K562 (cell line): ENCODE data around the gene ZFAND6. TPM values are rescaled to one million over a fixed set of nuclear protein-coding genes. Genes with fewer than 3 reads are reported as not detected.

Experiments
- ATAC-seq: fragments of 200-7000 bp; cut with Tn5 transposase; 3 replicates; pipeline ENCODE4 v1.9.1; 2020; ENCODE audit warnings: moderate library complexity
- BruUV-seq: library from RNA; stranded (reverse); fragments of 400-500 nt; replicated peaks from 2 replicates; lab custom pipeline; 2021; lab: Mats Ljungman, UMichigan
- CTCF ChIA-PET: fragments of 300-600 bp; formaldehyde crosslinking; extraction: SDS; loops from one replicate; lab custom pipeline; 2021; ENCODE audit warnings: low intra/inter-chr PET ratio; lab: Yijun Ruan, JAX
- POLR2A ChIA-PET: fragments of 300-600, 350-650 bp; sonication (Branson Sonifier 250); formaldehyde crosslinking; extraction: SDS; loops from one replicate; lab custom pipeline; 2021; ENCODE audit warnings: antibody characterized with exemption, inconsistent platforms; lab: Yijun Ruan, JAX
- DNase-seq, 4 experiments: peaks; one replicate each; pipeline versions ENCODE4 v3.0.0 to v3.0.0-alpha.2; 2011 to 2018; ENCODE audit warnings: low spot score in 3 of 4, mixed read lengths in 3 of 4; ENCODE audit errors: extremely low read depth in 1 of 4
- FAIRE-seq: peaks from 2 replicates; lab custom pipeline; 2011; peaks lifted over from hg19 to GRCh38; lab: Jason Lieb, UNC
- H2AFZ ChIP-seq: 2 replicates; pipeline ENCODE4 v1.6.0; 2011; ENCODE audit warnings: low read depth, low read length, control low read depth, inconsistent platforms
- H3K27ac ChIP-seq: fragments of 200-600 bp; 3 replicates; pipeline ENCODE4 v1.8.0; 2011; ENCODE audit warnings: low read depth, mild to moderate bottlenecking, control low read depth, inconsistent platforms, low read length, moderate library complexity, mixed read lengths; ENCODE audit errors: extremely low read depth
- H3K27me3 ChIP-seq, 2 experiments: fragments of 300-600 bp in 1 of 2; 2 replicates in 1 of 2; 3 replicates in 1 of 2; pipeline versions ENCODE4 v1.6.0 to v1.8.0; 2011; ENCODE audit warnings: inconsistent platforms in 2 of 2, low read length in 2 of 2, mild to moderate bottlenecking in 1 of 2, mixed read lengths in 1 of 2, moderate library complexity in 1 of 2; ENCODE audit not compliant: control insufficient read depth in 2 of 2, insufficient read depth in 2 of 2
- H3K36me3 ChIP-seq: fragments of 300-600 bp; 3 replicates; pipeline ENCODE4 v1.8.0; 2011; ENCODE audit warnings: mild to moderate bottlenecking, low read length, inconsistent platforms; ENCODE audit not compliant: control insufficient read depth, insufficient read depth
- H3K4me1 ChIP-seq, 2 experiments: fragments of 200-600 bp in 1 of 2; replicated peaks in 1 of 2; 2 replicates in 1 of 2; 3 replicates in 1 of 2; pipeline versions ENCODE4 v1.5.1 to v1.8.0; 2011; ENCODE audit warnings: inconsistent platforms in 2 of 2, low read length in 2 of 2, mild to moderate bottlenecking in 1 of 2, mixed read lengths in 1 of 2, moderate library complexity in 1 of 2; ENCODE audit not compliant: control insufficient read depth in 2 of 2, insufficient read depth in 2 of 2
- H3K4me2 ChIP-seq: 2 replicates; pipeline ENCODE4 v1.6.1; 2011; ENCODE audit warnings: low read length, control low read depth, inconsistent platforms, mixed read lengths; ENCODE audit not compliant: insufficient read depth
- H3K4me3 ChIP-seq: fragments of 200-600 bp; sonication (generic), shearing (Covaris generic); 2 replicates; pipeline ENCODE4 v1.5.1; 2016; ENCODE audit warnings: control low read depth, inconsistent platforms
- H3K79me2 ChIP-seq: fragments of 200-600 bp; 3 replicates; pipeline ENCODE4 v1.8.0; 2011; ENCODE audit warnings: low read length, inconsistent platforms; ENCODE audit not compliant: control insufficient read depth, insufficient read depth
- H3K9ac ChIP-seq, 2 experiments: 2 replicates each; pipeline versions ENCODE4 v1.6.0 to v1.6.1; 2011; ENCODE audit warnings: low read depth in 2 of 2, low read length in 2 of 2, control low read depth in 1 of 2, inconsistent platforms in 1 of 2, mild to moderate bottlenecking in 1 of 2, mixed read lengths in 1 of 2; ENCODE audit not compliant: insufficient read depth in 1 of 2
- H3K9me1 ChIP-seq: one replicate; pipeline ENCODE4 v1.6.0; 2011; ENCODE audit warnings: inconsistent platforms, mild to moderate bottlenecking, low read length, moderate library complexity; ENCODE audit not compliant: control insufficient read depth, insufficient read depth
- H3K9me3 ChIP-seq: replicated peaks from 2 replicates; pipeline ENCODE4 v1.5.1; 2011; ENCODE audit warnings: low read depth, low read length, inconsistent platforms; ENCODE audit not compliant: control insufficient read depth, insufficient read depth
- H4K20me1 ChIP-seq: replicated peaks from 2 replicates; pipeline ENCODE4 v1.6.1; 2011; ENCODE audit warnings: low read length, inconsistent platforms, mixed read lengths; ENCODE audit not compliant: control insufficient read depth, insufficient read depth
- ARID3A ChIP-seq: IDR thresholded peaks from 2 replicates; pipeline ENCODE4 v1.6.1; 2012; ENCODE audit warnings: low read depth, low read length, improper control_type of control experiment, borderline replicate concordance
- CLOCK ChIP-seq: fragments of 250-450 bp; sonication (Bioruptor Pico); IDR thresholded peaks from 2 replicates; pipeline ENCODE4 v1.4.0; 2020; ENCODE audit warnings: mild to moderate bottlenecking, moderate library complexity, borderline replicate concordance
- DACH1 ChIP-seq: fragments of 450-650 bp; IDR thresholded peaks from 2 replicates; pipeline ENCODE4 v1.6.1; 2018; ENCODE audit not compliant: partially characterized antibody
- ELF4 ChIP-seq: fragments of 450-650 bp; formaldehyde crosslinking; IDR thresholded peaks from 2 replicates; pipeline ENCODE4 v1.4.0; 2022; ENCODE audit warnings: missing genetic modification characterization
- HINFP ChIP-seq: fragments of 450-650 bp; conservative IDR thresholded peaks from 2 replicates; pipeline ENCODE4 v1.6.1; 2016; ENCODE audit warnings: missing genetic modification characterization, low read depth, mild to moderate bottlenecking, control low read depth, missing compliant biosample characterization
- HNRNPL ChIP-seq: fragments of 200-400 bp; formaldehyde crosslinking; IDR thresholded peaks from 2 replicates; pipeline ENCODE4 v1.6.1; 2017; ENCODE audit warnings: low read depth, mild to moderate bottlenecking, low read length
- MLLT1 ChIP-seq, 2 experiments: fragments of 450-650 bp; IDR thresholded peaks; 2 replicates each; pipeline ENCODE4 v1.6.1; 2016
- NFYB ChIP-seq: IDR thresholded peaks from 2 replicates; pipeline ENCODE4 v1.6.1; 2011; ENCODE audit warnings: mild to moderate bottlenecking, moderate library complexity; ENCODE audit not compliant: insufficient read length; ENCODE audit errors: extremely low read depth
- PHB ChIP-seq: fragments of 250-450 bp; sonication (Bioruptor Pico); IDR thresholded peaks from 2 replicates; pipeline ENCODE4 v1.5.0; 2021
- POLR2AphosphoS5 ChIP-seq: IDR thresholded peaks from 2 replicates; pipeline ENCODE4 v1.6.1; 2011; ENCODE audit warnings: mild to moderate bottlenecking, low read depth, low read length, moderate library complexity; ENCODE audit not compliant: control insufficient read depth, insufficient read depth
- RCOR1 ChIP-seq, 2 experiments: IDR thresholded peaks; 2 replicates each; pipeline ENCODE4 v1.6.1; 2012; ENCODE audit warnings: low read depth in 2 of 2, low read length in 2 of 2, borderline replicate concordance in 1 of 2, improper control_type of control experiment in 1 of 2
- ZKSCAN8 ChIP-seq: fragments of 200-800 bp; sonication (Bioruptor generic); IDR thresholded peaks from 2 replicates; pipeline ENCODE4 v1.6.1; 2016; ENCODE audit warnings: missing genetic modification characterization, missing compliant biosample characterization
- ZNF431 ChIP-seq: sonication (generic); formaldehyde crosslinking; IDR thresholded peaks from 2 replicates; pipeline ENCODE4 v1.8.0; 2022; ENCODE audit warnings: mild to moderate bottlenecking, missing genetic modification reagents
- WGBS: fragments of 100-300 bp; shearing (Covaris generic); methylation state at CpG from one replicate; pipeline ENCODE4 v1.1.6; 2016; ENCODE audit warnings: low coverage, mixed read lengths; ENCODE audit not compliant: insufficient coverage; ENCODE audit errors: missing lambda C conversion rate; 5-methylcytosine and 5-hydroxymethylcytosine counted together
- in situ Hi-C: fragments of 300-500 bp; cut with MboI; formaldehyde crosslinking; loops from 4 replicates; pipeline ENCODE4 v1.15.0; 2018; ENCODE audit warnings: inconsistent platforms, mixed read lengths
- intact Hi-C: fragments of 100-400 bp; cut with micrococcal nuclease; formaldehyde crosslinking; loops from 2 replicates; pipeline ENCODE4 v1.14.2; 2022
- polyA plus RNA-seq, 8 experiments: library from polyadenylated mRNA; depleted of rRNA in 4 of 8; stranded (reverse) in 5 of 8; unstranded in 3 of 8; fragments of >200 nt; fragmentation: Nextera tagmentation in 2 of 8; fragmentation: Illumina TruSeq in 1 of 8; extraction: Ambion mirVana in 2 of 8; extraction: Trizol in 1 of 8; gene quantifications; 2 replicates each; pipeline versions ENCODE4 v1.2.1 to v1.2.3, GENCODE V29; 2011 to 2014; ENCODE audit warnings: inconsistent platforms in 1 of 8, missing spikeins in 1 of 8
- total RNA-seq, 7 experiments: library from RNA; depleted of rRNA in 6 of 7; stranded (reverse); fragments of >200 nt in 6 of 7; fragmentation: Illumina TruSeq in 2 of 7; extraction: Trizol in 2 of 7; gene quantifications; 2 replicates each; pipeline versions ENCODE4 v1.2.1 to v1.2.3, GENCODE V29; 2011 to 2021; ENCODE audit warnings: low replicate concordance in 1 of 7

The ZFAND6 gene
- total and polyA plus RNA-seq, 9 of the 15 experiments (the other 6 are each of a cell fraction or from before 2014, with no cell fraction given), result 53.9 to 206 (median 88.9) TPM

- TF ChIP-seq ARID3A (no peak), ZNF431 (CRISPR knock-in tag) (no peak), NFYB (peak; percentile 36), PHB (CRISPR knock-in tag) (no peak), ELF4 (CRISPR knock-in tag) (no peak), HNRNPL (no peak)
- TF ChIP-seq, all 486 proteins: peak for 46
Measured at GRCh38 chr15:80153900-80154299, 94.4 kb downstream of the ZFAND6 start (continued).

- Histone ChIP-seq H3K4me2 (peak overlapping the region; percentile 79), H3K27ac (peak overlapping the region; percentile 83), H3K9me3 (no peaks in the 10 kb centered on the region), H3K4me1 (peaks cover 34 to 49% of the 10 kb centered on the region in 2 experiments), H4K20me1 (no peaks in the 10 kb centered on the region), H2AFZ (no peak overlapping the region), H3K4me3 (peak overlapping the region; percentile 58; the same call in 1 of the 2 replicates), H3K36me3 (peaks cover 36% of the 10 kb centered on the region), H3K9me1 (no peaks in the 10 kb centered on the region), H3K79me2 (peaks cover 33% of the 10 kb centered on the region), H3K9ac (peak overlapping the region; percentile 18 to 69; a peak in 3 of 4 replicates), H3K27me3 (no peaks in the 10 kb centered on the region)
- intact Hi-C loops, result loop anchor here (2.0 to 10.0 kb wide), 2 partner anchors 94 to 260 kb away; partner anchors contain the start of gene MTHFS
- POLR2A ChIA-PET, result interaction anchor here (0.9 to 1.2 kb wide), 4 partner anchors 8 to 67 kb away, joined by 3 to 4 read pairs (median 3); no protein-coding TSS in a partner anchor
- no peak for ATAC-seq
- in situ Hi-C loops, result loop anchor here (25.0 kb wide), 1 partner anchor 267 kb away; the partner anchor contains the start of gene MTHFS
- CTCF ChIA-PET, result no interaction called here
- 13% methylated on average over 6 of the region's 6 CpGs for WGBS
- DNase-seq, result peak in 1 of 4 experiments; percentile 33
- BruUV-seq, result no TSS peak
- FAIRE-seq, result no peak
- TF ChIP-seq ELF4 (CRISPR knock-in tag) (no peak), ZKSCAN8 (CRISPR knock-in tag) (no peak), DACH1 (no peak), RCOR1 (IDR thresholded peaks at IDR 0.05; ENCODE audit: borderline replicate concordance in 1 of 2, low read depth in 2 of 2, low read length in 2 of 2) (no peak), HINFP (tag) (no peak), POLR2AphosphoS5 (no peak), CLOCK (CRISPR knock-in tag) (no peak), MLLT1 (IDR thresholded peaks at IDR 0.05) (peak in 1 of 2 experiments; percentile 44; a peak in 1 of 4 replicates)
Measured at GRCh38 chr15:80154336-80154735, 94.9 kb downstream of the ZFAND6 start.
